GM12873 (cell line): ENCODE data around the gene PRDM16.

Experiments
- CTCF ChIP-seq: IDR thresholded peaks from 2 replicates; pipeline ENCODE4 v1.5.1; 2012; ENCODE audit warnings: low read depth, mild to moderate bottlenecking, moderate library complexity, low read length, control low read depth; ENCODE audit not compliant: insufficient read depth; ENCODE audit errors: missing control alignments

PRDM16 gene

GRCh38 chr1:3403388-3404231, 334.6 kb downstream of the PRDM16 start:
- peak; percentile 19 for TF ChIP-seq CTCF

GRCh38 chr1:3404301-3404700, 335.3 kb downstream of the PRDM16 start:
- TF ChIP-seq CTCF: no peak

- no peak for TF ChIP-seq CTCF
These were observed 335.8 kb downstream of the PRDM16 start for GRCh38 chr1:3404801-3405200.

DNA sequence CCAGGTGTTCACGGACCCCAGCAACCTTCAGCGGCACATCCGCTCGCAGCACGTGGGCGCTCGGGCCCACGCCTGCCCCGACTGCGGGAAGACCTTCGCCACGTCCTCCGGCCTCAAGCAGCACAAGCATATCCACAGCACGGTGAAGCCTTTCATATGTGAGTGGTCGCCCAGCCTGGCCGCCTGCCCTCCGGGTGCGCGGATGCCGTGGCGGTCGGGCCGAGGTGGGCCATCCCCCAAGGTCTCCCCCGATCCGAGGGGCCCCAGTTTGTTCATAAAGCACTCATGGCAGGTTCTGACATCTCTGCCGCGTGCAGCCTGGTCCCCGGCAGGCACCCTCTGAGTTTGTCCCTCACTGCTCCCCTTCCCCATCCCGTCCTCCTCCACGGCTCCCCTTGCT, 336.5 kb downstream of the PRDM16 start:
- no peak for TF ChIP-seq CTCF

GRCh38 chr1:3405974-3406867, 337.2 kb downstream of the PRDM16 start:
- TF ChIP-seq CTCF: no peak

DNA sequence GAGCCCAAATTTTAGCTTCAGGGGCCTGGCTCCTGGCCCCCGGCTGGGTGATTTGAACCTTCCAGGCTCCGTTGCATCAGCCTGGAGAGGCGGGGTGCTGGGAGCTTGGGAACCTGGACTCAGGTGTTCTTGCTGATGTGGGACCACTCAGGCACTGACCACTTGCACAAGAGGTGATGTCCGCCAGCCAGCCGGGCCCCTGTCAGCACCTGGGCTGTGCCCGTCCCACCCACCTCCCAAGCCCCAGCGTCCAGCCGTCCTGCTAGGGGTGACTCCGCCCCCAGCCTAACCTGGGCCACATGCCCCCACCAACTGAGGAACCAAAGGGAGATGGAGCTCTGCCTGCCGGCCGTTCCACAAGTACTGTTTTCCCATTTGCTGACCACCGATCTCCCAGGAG, 338.0 kb downstream of the PRDM16 start:
- TF ChIP-seq CTCF: no peak

DNA sequence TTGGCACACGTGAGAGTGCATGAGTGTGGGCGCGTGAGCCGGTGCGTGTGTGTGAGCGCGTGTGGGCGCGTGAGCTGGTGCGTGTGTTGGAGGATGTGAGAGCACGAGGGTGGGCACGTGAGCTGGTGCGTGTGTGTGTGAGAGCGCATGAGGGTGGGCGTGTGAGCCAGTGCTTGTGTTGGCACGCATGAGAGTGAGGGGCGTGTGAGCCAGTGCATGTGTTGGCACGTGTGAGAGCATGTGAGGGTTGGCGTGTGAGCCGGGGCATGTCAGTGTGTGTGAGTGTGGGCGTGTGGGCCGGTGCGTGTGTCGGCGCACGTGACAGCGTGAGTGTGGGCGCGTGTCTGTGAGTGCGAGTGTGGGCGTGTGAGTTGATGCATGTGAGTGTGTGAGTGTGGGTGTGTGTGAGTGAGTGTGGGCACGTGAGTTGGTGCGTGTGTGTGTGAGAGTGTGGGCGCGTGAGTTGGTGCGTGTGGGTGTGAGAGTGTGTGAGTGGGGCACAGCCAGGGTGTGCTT, 339.8 kb downstream of the PRDM16 start:
- no peak for TF ChIP-seq CTCF
